PFSK-1 (cell line): ENCODE data around the gene TTYH3.

ENCODE experiments used
- FOXP2 ChIP-seq: optimal IDR thresholded peaks from 2 replicates; pipeline ENCODE3; 2011; ENCODE audit warnings: borderline replicate concordance, control low read depth, inconsistent platforms; ENCODE audit not compliant: insufficient read depth; ENCODE audit errors: extremely low read length, extremely low read depth
- POLR2AphosphoS5 ChIP-seq: IDR thresholded peaks from 2 replicates; pipeline ENCODE4 v1.6.1; 2012; ENCODE audit warnings: low read depth, mild to moderate bottlenecking, control low read depth, low read length, moderate library complexity
- SIN3A ChIP-seq: IDR thresholded peaks from 2 replicates; pipeline ENCODE4 v1.6.1; 2012; ENCODE audit warnings: mild to moderate bottlenecking, low read length, moderate library complexity, borderline replicate concordance; ENCODE audit not compliant: insufficient read depth
- TAF1 ChIP-seq: IDR thresholded peaks from 2 replicates; pipeline ENCODE4 v1.6.1; 2012; ENCODE audit warnings: low read length, control low read depth, borderline replicate concordance; ENCODE audit not compliant: insufficient read depth
- TF ChIP-seq, protein P1 (sequence below), 2 experiments: IDR thresholded peaks; 2 replicates each; pipeline versions ENCODE4 v1.6.1 to v1.8.0; 2011 to 2012; ENCODE audit warnings: low read depth in 2 of 2, low read length in 2 of 2, control low read depth in 1 of 2, inconsistent platforms in 1 of 2, mild to moderate bottlenecking in 1 of 2, moderate library complexity in 1 of 2; ENCODE audit not compliant: insufficient read depth in 1 of 2

Gene TTYH3

GRCh38 chr7:2684501-2684900 lies 52.7 kb downstream of the TTYH3 start:
- TF ChIP-seq FOXP2 (no peak), SIN3A (no peak), POLR2AphosphoS5 (no peak)

DNA sequence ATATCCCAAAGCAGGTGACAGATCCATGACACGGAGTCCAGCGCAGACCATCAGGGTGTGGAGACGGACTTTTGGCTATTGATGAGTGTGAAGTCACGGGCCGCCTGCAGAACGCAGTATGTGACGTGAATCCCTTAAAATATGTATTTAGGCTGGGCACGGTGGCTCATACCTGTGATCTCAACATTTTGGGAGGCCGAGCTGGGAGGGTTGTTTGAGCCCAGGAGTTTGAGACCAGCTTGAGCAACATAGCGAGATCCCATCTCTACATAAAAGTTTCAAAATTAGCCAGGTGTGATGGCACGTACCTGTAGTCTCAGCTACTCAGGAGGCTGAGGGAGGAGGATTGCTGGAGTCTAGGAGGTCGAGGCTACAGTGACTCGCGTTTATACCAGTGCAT lies 54.3 kb downstream of the TTYH3 start:
- TF ChIP-seq TAF1, result no peak
- no peak for TF ChIP-seq POLR2AphosphoS5
- TF ChIP-seq, protein P1, sequence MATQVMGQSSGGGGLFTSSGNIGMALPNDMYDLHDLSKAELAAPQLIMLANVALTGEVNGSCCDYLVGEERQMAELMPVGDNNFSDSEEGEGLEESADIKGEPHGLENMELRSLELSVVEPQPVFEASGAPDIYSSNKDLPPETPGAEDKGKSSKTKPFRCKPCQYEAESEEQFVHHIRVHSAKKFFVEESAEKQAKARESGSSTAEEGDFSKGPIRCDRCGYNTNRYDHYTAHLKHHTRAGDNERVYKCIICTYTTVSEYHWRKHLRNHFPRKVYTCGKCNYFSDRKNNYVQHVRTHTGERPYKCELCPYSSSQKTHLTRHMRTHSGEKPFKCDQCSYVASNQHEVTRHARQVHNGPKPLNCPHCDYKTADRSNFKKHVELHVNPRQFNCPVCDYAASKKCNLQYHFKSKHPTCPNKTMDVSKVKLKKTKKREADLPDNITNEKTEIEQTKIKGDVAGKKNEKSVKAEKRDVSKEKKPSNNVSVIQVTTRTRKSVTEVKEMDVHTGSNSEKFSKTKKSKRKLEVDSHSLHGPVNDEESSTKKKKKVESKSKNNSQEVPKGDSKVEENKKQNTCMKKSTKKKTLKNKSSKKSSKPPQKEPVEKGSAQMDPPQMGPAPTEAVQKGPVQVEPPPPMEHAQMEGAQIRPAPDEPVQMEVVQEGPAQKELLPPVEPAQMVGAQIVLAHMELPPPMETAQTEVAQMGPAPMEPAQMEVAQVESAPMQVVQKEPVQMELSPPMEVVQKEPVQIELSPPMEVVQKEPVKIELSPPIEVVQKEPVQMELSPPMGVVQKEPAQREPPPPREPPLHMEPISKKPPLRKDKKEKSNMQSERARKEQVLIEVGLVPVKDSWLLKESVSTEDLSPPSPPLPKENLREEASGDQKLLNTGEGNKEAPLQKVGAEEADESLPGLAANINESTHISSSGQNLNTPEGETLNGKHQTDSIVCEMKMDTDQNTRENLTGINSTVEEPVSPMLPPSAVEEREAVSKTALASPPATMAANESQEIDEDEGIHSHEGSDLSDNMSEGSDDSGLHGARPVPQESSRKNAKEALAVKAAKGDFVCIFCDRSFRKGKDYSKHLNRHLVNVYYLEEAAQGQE (IDR thresholded peaks at IDR 0.05; ENCODE audit: insufficient read depth in 1 of 2, low read depth in 2 of 2, low read length in 2 of 2), result no peak
- TF ChIP-seq FOXP2, result no peak
- TF ChIP-seq SIN3A, result no peak

GRCh38 chr7:2687338-2687869 lies 55.6 kb downstream of the TTYH3 start:
- TF ChIP-seq, protein P1 (IDR thresholded peaks at IDR 0.05; ENCODE audit: insufficient read depth in 1 of 2, low read depth in 2 of 2, low read length in 2 of 2), result no peak
- TF ChIP-seq TAF1 (no peak), SIN3A (no peak), POLR2AphosphoS5 (no peak), FOXP2 (no peak)

GRCh38 chr7:2687881-2688318 lies 56.1 kb downstream of the TTYH3 start, which contains the start of gene AMZ1:
TSS of gene AMZ1 (plus strand) at chr7:2688202. CDS start at chr7:2700452, 12,250 bp downstream.
- TF ChIP-seq SIN3A (no peak), TAF1 (no peak), FOXP2 (no peak), POLR2AphosphoS5 (no peak)
- TF ChIP-seq, protein P1 (IDR thresholded peaks at IDR 0.05; ENCODE audit: insufficient read depth in 1 of 2, low read depth in 2 of 2, low read length in 2 of 2), result no peak

- TF ChIP-seq TAF1 (no peak), POLR2AphosphoS5 (no peak), SIN3A (no peak), FOXP2 (no peak)
- TF ChIP-seq, protein P1 (IDR thresholded peaks at IDR 0.05; ENCODE audit: insufficient read depth in 1 of 2, low read depth in 2 of 2, low read length in 2 of 2), result no peak
Observed at GRCh38 chr7:2688409-2689342, 56.9 kb downstream of the TTYH3 start.
